Osteoblast (primary cell): Measurements from ENCODE around the gene SLC43A1. TPM values are rescaled to one million over a fixed set of nuclear protein-coding genes. Genes with fewer than 3 reads are reported as not detected.
"Not testable (repeated sequence)": the region's sequence is repeated elsewhere in the genome, so short reads cannot be mapped to it uniquely, and the experiment has no call there.

Source experiments
- DNase-seq: peaks from one replicate; pipeline ENCODE4 v3.0.0; 2011; ENCODE audit warnings: low spot score, mixed read lengths; ENCODE audit not compliant: insufficient read length; ENCODE audit errors: missing footprints
- H2AFZ ChIP-seq: 2 replicates; pipeline ENCODE4 v1.6.0; 2011; ENCODE audit warnings: mild to moderate bottlenecking, low read length
- H3K27ac ChIP-seq: 2 replicates; pipeline ENCODE4 v1.5.1; 2011; ENCODE audit warnings: mild to moderate bottlenecking, low read depth, low read length, moderate library complexity
- H3K27me3 ChIP-seq: 2 replicates; pipeline ENCODE4 v1.6.0; 2012; ENCODE audit warnings: mild to moderate bottlenecking, control low read depth, inconsistent platforms, low read length, moderate library complexity; ENCODE audit not compliant: insufficient read depth
- H3K36me3 ChIP-seq: 2 replicates; pipeline ENCODE4 v1.5.1; 2011; ENCODE audit warnings: mild to moderate bottlenecking, low read length, control low read depth, moderate library complexity; ENCODE audit not compliant: insufficient read depth
- H3K4me1 ChIP-seq: 2 replicates; pipeline ENCODE4 v1.5.1; 2011; ENCODE audit warnings: mild to moderate bottlenecking, low read length, control low read depth, moderate library complexity; ENCODE audit not compliant: insufficient read depth
- H3K4me2 ChIP-seq: 2 replicates; pipeline ENCODE4 v1.6.0; 2011; ENCODE audit warnings: mild to moderate bottlenecking, low read length; ENCODE audit not compliant: insufficient read depth
- H3K4me3 ChIP-seq: fragments of 200-600 bp; sonication (generic); 3 replicates; pipeline ENCODE4 v1.5.1; 2012; ENCODE audit warnings: mild to moderate bottlenecking, low read length, inconsistent platforms; ENCODE audit not compliant: insufficient read depth
- H3K79me2 ChIP-seq: 2 replicates; pipeline ENCODE4 v1.6.0; 2012; ENCODE audit warnings: mild to moderate bottlenecking, low read length, control low read depth, inconsistent platforms; ENCODE audit not compliant: insufficient read depth
- H3K9me3 ChIP-seq: 2 replicates; pipeline ENCODE4 v1.5.1; 2011; ENCODE audit warnings: low read depth, low read length, control low read depth
- H4K20me1 ChIP-seq: 2 replicates; pipeline ENCODE4 v1.6.0; 2012; ENCODE audit warnings: mild to moderate bottlenecking, low read length, control low read depth; ENCODE audit not compliant: insufficient read depth
- CTCF ChIP-seq: IDR thresholded peaks from 2 replicates; pipeline ENCODE4 v1.5.1; 2011; ENCODE audit warnings: mild to moderate bottlenecking, low read depth, low read length, moderate library complexity; ENCODE audit errors: extremely low read depth
- total RNA-seq: library from RNA; depleted of rRNA; stranded (reverse); fragments of >200 nt; gene quantifications from 2 replicates; pipeline ENCODE4 v1.2.3, GENCODE V29; 2012

The SLC43A1 gene
- total RNA-seq, 1 donor: 18.5 TPM

- Histone ChIP-seq H3K9me3 (no peaks in the 10 kb centered on the region), H3K79me2 (no peaks in the 10 kb centered on the region), H3K4me2 (no peak overlapping the region), H4K20me1 (no peaks in the 10 kb centered on the region), H3K27ac (no peak overlapping the region), H2AFZ (no peak overlapping the region), H3K27me3 (peaks cover 9% of the 10 kb centered on the region), H3K36me3 (no peaks in the 10 kb centered on the region), H3K4me3 (no peak overlapping the region), H3K4me1 (no peaks in the 10 kb centered on the region)
- no peak for DNase-seq
- no peak for TF ChIP-seq CTCF
Measured at GRCh38 chr11:57539342-57539741, 23.8 kb upstream of the SLC43A1 start.

GRCh38 chr11:57536947-57537619 lies 21.6 kb upstream of the SLC43A1 start, which contains the start of gene SMTNL1:
TSS of gene SMTNL1 (plus strand) at chr11:57537595. CDS start at chr11:57542643, 5,048 bp downstream.
- Histone ChIP-seq H4K20me1 (no peaks in the 10 kb centered on the region), H3K9me3 (no peaks in the 10 kb centered on the region), H3K4me2 (no peak within 1 kb of the TSS), H3K4me3 (no peak within 1 kb of the TSS), H3K4me1 (no peaks in the 10 kb centered on the region), H2AFZ (no peak within 1 kb of the TSS), H3K79me2 (no peaks in the 10 kb centered on the region), H3K36me3 (no peaks in the 10 kb centered on the region), H3K27me3 (peaks cover 7% of the 10 kb centered on the region), H3K27ac (no peak within 1 kb of the TSS)
- no peak for DNase-seq
- TF ChIP-seq CTCF: no peak

GRCh38 chr11:57534449-57534848 lies 18.9 kb upstream of the SLC43A1 start:
- H3K79me2 ChIP-seq: peaks cover 11% of the 10 kb centered on the region
- not testable (repeated sequence) for H4K20me1 ChIP-seq, H3K4me1 ChIP-seq, H3K27ac ChIP-seq, H3K9me3 ChIP-seq, H3K27me3 ChIP-seq, H3K36me3 ChIP-seq, H2AFZ ChIP-seq, DNase-seq, H3K4me2 ChIP-seq, H3K4me3 ChIP-seq

GRCh38 chr11:57530596-57531507 lies 15.3 kb upstream of the SLC43A1 start, which contains the start of gene TIMM10:
TSS of gene TIMM10 (minus strand) at chr11:57530754. CDS start at chr11:57530189, 565 bp downstream.
- H4K20me1 ChIP-seq: peaks cover 4% of the 10 kb centered on the region
- DNase-seq: peak; percentile 94
- peak within 1 kb of the TSS; percentile 98 for H3K4me2 ChIP-seq
- H3K27me3 ChIP-seq: peaks cover 4% of the 10 kb centered on the region
- peak within 1 kb of the TSS; percentile 95 for H3K4me3 ChIP-seq
- H3K36me3 ChIP-seq: peaks cover 7% of the 10 kb centered on the region
- peak within 1 kb of the TSS; percentile 81 for H3K27ac ChIP-seq
- TF ChIP-seq CTCF: no peak
- no peaks in the 10 kb centered on the region for H3K9me3 ChIP-seq
- peaks cover 20% of the 10 kb centered on the region for H3K79me2 ChIP-seq
- peaks cover 10% of the 10 kb centered on the region for H3K4me1 ChIP-seq
- peak within 1 kb of the TSS; percentile 98 for H2AFZ ChIP-seq
